GM12892 (cell line): Measurements from ENCODE around the gene EIF3K.

Source experiments
- DNase-seq: peaks from one replicate; pipeline ENCODE4 v3.0.0; 2011; ENCODE audit not compliant: insufficient read length
- FAIRE-seq: peaks from 2 replicates; lab custom pipeline; 2011; peaks lifted over from hg19 to GRCh38; lab: Jason Lieb, UNC
- POLR2A ChIP-seq: IDR thresholded peaks from 2 replicates; pipeline ENCODE4 v1.6.1; 2011; ENCODE audit warnings: low read depth, low read length, control low read depth
- POLR2AphosphoS5 ChIP-seq: IDR thresholded peaks from 2 replicates; pipeline ENCODE4 v1.6.1; 2011; ENCODE audit warnings: low read depth, low read length, control low read depth
- TAF1 ChIP-seq: IDR thresholded peaks from 2 replicates; pipeline ENCODE4 v1.6.1; 2011; ENCODE audit warnings: low read depth, mild to moderate bottlenecking, control low read depth, low read length, borderline replicate concordance

Gene EIF3K

GRCh38 chr19:38684078-38684861 lies 65.3 kb downstream of the EIF3K start:
- TF ChIP-seq POLR2A = no peak
- TF ChIP-seq TAF1 = no peak
- no peak for TF ChIP-seq POLR2AphosphoS5
- FAIRE-seq = peak; percentile 30
- peak; percentile 59 for DNase-seq

- TF ChIP-seq POLR2AphosphoS5 = no peak
- no peak for TF ChIP-seq TAF1
- no peak for TF ChIP-seq POLR2A
- no peak for DNase-seq
- no peak for FAIRE-seq
Measured at GRCh38 chr19:38684862-38685665, 66.1 kb downstream of the EIF3K start.

DNA sequence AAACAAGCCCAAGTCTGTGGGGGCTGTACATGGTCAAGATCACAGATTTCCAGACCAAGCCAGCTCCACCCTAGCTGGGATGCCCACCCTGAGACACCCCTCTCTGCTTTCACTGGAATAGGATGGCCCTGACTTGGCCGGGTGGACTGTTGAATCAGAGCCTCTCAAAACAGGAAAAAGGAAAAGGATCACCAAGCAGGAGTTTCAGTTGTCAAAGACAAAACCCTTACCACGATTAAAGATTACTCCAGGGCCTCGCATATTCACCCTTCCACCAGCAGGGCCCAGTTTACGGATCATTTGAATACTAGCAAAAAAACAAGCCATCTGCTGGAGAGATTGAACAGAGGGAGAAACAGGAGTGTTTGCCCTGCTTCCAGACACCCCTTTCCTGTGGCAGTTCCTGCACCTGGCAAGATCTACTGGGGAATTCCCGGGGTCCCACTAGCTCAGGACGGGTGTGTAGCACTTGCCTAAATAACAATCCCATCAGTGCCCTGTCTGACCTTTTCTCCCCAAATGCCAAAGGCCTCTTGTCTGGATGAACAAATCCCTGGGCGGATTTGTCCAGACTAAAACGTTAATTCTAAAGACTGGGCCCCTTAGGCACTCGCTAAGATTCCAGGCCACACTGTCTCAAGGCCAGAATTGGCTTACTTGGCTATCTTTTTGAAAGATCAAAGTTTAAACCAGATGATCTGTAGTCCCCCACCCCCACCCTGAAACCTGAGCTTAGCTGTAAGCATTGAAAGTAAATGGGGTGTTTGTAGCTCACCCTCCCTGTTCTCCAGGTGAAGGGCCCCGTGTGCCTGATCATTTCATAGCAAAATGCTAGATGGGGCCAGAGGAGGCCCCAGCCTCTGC lies 66.9 kb downstream of the EIF3K start:
- TF ChIP-seq POLR2AphosphoS5 (no peak), TAF1 (no peak), POLR2A (no peak)
- FAIRE-seq (no peak), DNase-seq (no peak)

DNA sequence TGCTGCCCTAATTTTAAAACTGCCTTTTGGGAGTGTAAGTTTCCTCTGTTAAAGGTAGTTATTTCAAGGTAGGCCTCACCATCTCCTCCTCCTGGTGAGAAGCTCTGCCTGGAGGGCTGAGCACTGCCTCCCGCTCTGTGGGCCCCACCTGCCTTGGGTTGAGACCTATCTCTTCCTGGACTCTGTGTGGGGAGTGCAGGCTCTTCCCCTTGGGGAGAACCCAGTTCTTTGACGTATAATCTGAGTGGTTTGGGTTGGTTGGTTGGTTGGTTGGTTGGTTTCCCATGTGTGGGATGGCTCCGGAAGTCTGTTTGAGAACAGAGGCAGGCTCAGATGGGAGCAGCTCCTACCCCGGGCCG lies 67.5 kb downstream of the EIF3K start:
- peak; percentile 37; the same call in 1 of the 2 replicates for TF ChIP-seq POLR2AphosphoS5
- TF ChIP-seq TAF1 = no peak
- 0 out of 2 replicates have a peak, but pooled peaks have one; percentile 51 for TF ChIP-seq POLR2A
- DNase-seq (no peak), FAIRE-seq (peak; percentile 27)
